ENCODE measurements around the gene ITGA2.

DNA sequence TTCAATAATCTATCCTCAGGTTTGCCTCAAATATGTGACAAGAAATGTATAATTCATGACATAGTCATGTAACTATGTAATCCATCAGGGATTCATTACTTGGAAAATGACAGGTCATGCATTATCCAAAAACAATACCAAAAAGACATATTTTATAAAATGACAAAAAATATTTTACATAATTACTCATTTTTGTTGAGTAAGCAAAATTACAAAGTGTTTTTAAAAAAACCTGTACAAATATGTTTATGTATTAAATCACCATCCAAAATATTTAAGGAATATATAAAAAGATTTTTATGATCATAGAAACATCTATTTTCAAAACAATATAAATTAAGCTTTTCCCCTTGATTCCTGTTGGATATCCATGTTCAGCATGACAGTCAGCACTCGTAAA lies 36.7 kb upstream of the ITGA2 start:
- TF ChIP-seq EZH2 (IDR thresholded peaks at IDR 0.05; ENCODE audit: insufficient read depth, poor library complexity, severe bottlenecking): no peak
- no peak for TF ChIP-seq EZH2phosphoT487 (IDR thresholded peaks at IDR 0.05; ENCODE audit: insufficient read depth, low read depth)

Measured in GM23248 (cell line).